Epithelial cell of proximal tubule (primary cell): ENCODE measurements around the gene PDILT. TPM values are rescaled to one million over a fixed set of nuclear protein-coding genes. Genes with fewer than 3 reads are reported as not detected.
"Not testable (repeated sequence)": the region's sequence is repeated elsewhere in the genome, so short reads cannot be mapped to it uniquely, and the experiment has no call there.

ENCODE experiments used
- DNase-seq: peaks from one replicate; pipeline ENCODE4 v3.0.0-alpha.2; 2011; ENCODE audit warnings: low read depth
- H3K4me3 ChIP-seq: 2 replicates; pipeline ENCODE4 v1.5.1; 2011; ENCODE audit warnings: low read depth, mild to moderate bottlenecking, low read length
- total RNA-seq: library from RNA; depleted of rRNA; stranded (reverse); fragments of >200 nt; gene quantifications from 2 replicates; pipeline ENCODE4 v1.2.3, GENCODE V29; 2015
- TF ChIP-seq, protein P1 (sequence below): conservative IDR thresholded peaks from 2 replicates; pipeline ENCODE4 v1.5.1; 2012; ENCODE audit warnings: low read depth, mild to moderate bottlenecking, low read length

Gene PDILT, protein sequence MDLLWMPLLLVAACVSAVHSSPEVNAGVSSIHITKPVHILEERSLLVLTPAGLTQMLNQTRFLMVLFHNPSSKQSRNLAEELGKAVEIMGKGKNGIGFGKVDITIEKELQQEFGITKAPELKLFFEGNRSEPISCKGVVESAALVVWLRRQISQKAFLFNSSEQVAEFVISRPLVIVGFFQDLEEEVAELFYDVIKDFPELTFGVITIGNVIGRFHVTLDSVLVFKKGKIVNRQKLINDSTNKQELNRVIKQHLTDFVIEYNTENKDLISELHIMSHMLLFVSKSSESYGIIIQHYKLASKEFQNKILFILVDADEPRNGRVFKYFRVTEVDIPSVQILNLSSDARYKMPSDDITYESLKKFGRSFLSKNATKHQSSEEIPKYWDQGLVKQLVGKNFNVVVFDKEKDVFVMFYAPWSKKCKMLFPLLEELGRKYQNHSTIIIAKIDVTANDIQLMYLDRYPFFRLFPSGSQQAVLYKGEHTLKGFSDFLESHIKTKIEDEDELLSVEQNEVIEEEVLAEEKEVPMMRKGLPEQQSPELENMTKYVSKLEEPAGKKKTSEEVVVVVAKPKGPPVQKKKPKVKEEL
- total RNA-seq, result not detected in 2 replicates

DNA sequence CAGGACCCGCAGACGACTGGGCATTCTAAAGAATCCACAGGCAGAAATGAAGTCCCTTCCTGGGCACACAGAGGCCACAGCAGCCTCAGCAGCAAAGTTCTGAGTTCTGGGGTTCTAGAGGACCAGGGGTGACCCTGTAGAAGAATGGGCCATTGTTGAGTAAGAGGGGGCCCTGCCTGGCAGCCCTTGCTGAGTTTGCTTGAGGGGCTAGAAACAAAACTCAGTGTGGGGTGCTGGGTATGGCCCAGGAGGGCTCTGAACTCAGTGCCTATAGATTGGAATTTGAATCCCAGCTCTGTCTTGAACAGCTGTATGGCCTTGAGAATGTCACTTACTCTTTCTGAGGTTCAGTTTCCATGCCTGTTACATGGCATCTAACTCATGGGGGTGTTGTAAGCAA is at the start of gene PDILT:
PDILT (minus strand) TSS at position 101 of the 400 bp plus-strand sequence. CDS start 5,437 bp downstream, outside the sequence.
- H3K4me3 ChIP-seq, result no peak within 1 kb of the TSS

DNA sequence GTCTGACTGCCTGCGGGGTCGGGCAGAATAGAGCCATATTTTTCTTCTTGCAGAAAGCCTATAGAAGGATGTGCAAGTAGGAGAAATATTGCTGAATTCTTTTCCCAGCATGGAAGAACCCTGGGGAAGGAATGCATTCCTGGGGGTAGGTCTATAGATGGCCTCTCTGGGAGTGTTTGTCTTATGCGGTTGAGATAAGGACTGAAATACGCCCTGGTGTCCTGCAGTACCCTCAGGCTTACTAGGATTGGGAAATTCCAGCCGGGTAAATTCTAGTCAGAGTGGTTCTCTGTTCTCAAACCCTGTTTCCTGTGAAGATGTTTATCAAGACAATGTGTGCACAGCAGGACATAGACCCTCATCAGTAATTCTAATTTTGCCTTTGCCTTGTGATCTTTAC is 49.1 kb upstream of the PDILT start:
- not testable (repeated sequence) for H3K4me3 ChIP-seq, DNase-seq

More for the DNA sequence above, at the start of gene PDILT:
- TF ChIP-seq, protein P1, sequence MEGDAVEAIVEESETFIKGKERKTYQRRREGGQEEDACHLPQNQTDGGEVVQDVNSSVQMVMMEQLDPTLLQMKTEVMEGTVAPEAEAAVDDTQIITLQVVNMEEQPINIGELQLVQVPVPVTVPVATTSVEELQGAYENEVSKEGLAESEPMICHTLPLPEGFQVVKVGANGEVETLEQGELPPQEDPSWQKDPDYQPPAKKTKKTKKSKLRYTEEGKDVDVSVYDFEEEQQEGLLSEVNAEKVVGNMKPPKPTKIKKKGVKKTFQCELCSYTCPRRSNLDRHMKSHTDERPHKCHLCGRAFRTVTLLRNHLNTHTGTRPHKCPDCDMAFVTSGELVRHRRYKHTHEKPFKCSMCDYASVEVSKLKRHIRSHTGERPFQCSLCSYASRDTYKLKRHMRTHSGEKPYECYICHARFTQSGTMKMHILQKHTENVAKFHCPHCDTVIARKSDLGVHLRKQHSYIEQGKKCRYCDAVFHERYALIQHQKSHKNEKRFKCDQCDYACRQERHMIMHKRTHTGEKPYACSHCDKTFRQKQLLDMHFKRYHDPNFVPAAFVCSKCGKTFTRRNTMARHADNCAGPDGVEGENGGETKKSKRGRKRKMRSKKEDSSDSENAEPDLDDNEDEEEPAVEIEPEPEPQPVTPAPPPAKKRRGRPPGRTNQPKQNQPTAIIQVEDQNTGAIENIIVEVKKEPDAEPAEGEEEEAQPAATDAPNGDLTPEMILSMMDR, result no peak
- DNase-seq, result no peak

DNA sequence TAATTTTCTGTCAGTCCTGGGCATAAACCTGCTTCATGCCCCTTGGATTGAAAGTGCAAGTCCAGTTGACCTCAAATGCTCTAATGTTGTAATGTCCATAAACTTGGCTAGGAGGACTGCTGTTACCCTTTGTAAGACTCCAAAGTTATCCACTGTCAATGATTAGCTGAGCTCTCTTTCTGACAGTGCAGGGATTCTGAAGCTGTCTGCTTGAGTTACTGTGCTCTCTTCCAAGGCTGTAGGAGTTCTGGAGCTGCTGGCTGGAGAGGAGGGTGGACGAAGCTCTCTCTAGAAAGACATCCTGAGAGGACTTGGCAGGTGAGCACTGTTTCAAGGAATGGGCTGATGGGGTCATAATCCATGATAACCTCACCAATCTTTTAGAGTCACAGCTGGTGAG is 46.8 kb upstream of the PDILT start, which contains the start of gene ACSM2A:
ACSM2A (plus strand) TSS at position 158 of the 400 bp plus-strand sequence. CDS start 8,594 bp downstream, outside the sequence.
- not testable (repeated sequence) for DNase-seq
- H3K4me3 ChIP-seq, result peak within 1 kb of the TSS; percentile 33

DNA sequence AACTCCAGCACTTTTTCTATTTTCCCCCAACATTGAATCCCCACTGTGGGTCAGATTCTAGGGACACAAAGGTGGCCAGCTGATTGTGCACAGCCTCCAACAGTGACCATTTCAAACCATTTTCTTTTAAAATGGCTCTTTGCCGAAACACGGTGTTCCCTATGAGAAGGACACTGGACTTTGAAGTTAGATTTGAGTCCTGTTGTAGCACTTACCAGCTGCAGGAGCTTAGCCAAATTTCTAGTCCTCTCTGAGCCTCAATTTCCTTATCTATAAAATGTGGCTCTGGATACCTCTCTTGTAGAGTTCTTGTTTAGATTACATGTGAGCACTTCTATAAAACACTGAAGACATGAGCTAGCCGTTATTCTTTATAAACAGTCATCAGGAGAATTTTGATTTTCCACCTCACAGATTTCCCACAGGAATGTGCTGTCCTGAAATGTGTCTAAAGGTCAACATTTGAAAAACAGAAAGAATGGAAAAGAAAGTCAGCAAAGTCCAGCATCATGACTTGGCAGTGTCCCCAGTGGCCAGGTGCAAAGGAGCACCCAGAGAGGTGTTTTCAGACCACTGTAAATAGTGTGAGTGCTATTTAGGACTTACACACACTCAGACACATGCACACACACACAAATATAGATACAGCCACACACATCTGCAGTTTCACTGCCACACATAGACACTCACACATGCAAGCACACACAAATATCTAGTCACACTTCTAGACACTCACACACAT is 42.3 kb upstream of the PDILT start:
- not testable (repeated sequence) for DNase-seq, H3K4me3 ChIP-seq

DNA sequence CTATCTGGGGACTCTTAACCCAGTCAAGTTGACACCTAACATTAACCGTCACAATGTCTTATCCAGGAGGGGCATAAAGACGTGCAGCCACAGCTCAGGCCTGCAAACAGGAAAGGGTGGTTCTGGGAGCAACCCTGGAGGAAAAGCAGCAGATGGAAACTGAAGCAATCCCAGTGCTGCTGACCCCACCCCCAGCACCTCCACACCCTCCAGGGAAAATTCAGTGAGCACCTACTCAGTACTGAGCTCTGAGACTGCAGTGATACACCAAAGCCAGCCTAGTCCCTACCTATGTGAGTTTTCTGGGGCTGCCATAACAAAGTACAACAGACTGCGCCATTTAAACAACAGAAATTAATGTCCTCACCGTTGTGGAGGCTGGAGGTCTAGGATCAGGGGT is 37.3 kb upstream of the PDILT start:
- DNase-seq, H3K4me3 ChIP-seq: not testable (repeated sequence)

DNA sequence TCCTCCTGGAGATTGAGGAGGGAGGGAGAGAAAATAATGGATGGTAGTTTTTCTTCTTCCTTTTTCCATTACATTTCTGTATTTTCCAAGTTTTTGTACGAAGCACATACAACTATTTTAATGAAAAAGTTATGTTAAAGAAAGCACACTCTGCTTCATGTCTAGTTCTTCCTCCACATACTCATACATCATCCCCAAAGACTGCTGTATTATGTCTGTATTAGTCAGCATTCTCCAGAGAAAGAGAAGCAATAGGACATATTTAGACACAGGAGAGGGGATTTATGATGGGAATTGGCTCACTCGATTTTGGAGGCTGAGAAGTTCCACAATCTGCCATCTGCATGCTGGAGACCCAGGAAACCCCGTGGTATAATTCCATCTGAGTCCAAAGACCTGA is 36.7 kb upstream of the PDILT start:
- DNase-seq, result no peak
- H3K4me3 ChIP-seq, result no peak overlapping the region
- TF ChIP-seq, protein P1, result no peak

DNA sequence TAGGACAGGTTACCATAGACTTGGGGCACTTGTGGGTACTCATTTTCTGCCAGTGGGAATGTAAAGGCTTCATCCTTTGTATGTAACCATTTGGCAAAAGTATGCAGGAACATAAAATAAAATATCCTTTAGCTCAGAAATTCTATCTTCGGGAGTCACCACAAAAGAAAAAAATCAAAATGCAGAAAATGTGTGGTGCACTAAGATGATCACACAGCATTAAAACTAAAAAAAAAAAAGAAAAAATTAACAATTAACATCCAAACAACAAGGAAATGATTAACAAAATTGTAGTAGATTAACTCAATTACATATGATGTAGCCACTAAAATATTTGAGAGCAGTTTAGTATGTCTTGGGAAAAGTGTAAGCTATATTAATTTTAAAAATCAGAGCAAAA is 36.2 kb upstream of the PDILT start:
- DNase-seq, H3K4me3 ChIP-seq: not testable (repeated sequence)

DNA sequence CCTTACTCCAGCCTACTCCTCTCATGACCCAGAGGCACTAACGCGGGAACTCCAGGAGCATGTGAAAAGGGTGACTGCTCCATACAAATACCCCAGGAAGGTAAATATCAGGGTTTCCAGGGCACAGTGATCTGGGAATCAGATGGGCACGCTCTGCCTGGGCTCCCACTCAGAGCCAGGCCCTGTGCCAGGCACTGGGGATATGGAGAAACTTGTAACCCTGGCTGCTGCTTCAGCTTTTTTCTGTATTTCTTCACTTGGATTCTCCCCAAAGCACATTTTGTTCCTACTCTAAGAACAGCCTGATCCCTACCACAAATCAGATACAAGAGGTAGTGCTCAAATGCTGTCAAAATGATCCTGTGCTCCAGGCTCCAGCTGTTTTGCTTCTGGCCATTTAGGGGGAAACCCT is 35.3 kb upstream of the PDILT start:
- DNase-seq, H3K4me3 ChIP-seq: not testable (repeated sequence)

DNA sequence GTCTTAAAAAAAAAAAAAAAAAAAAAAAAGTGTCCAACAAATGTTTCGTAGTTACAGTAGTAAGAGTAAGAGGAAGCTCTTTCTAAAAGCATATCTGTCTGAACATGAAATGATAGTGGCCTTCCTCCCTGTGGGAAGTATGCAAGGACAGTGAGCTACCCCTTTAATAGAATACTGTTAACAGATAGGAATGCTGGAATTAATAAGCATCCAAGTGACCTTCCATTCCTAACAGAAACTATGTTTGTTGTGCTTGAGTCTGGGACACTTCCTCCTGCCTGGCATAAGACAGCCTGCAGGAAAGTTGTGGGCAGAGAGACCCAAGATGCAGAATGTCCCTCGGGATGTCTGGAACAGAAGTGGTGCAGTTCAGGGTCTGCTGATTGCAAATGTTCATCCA is 34.4 kb upstream of the PDILT start:
- DNase-seq, H3K4me3 ChIP-seq: not testable (repeated sequence)

DNA sequence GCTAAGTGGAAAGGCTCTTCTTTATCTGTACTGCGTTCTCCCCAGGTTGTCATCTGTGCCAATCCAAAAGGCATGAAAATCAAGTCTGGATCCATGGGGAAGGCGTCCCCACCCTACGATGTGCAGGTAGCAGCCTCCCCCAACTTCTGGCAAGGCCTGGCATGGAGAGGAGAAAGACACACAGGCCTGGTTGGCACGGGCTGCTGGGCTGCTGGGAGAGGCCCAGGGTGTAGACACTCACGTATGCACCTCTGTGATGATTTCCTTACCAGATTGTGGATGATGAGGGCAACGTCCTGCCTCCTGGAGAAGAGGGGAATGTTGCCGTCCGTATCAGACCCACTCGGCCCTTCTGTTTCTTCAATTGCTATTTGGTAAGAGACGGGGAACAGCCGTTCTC is 26.4 kb upstream of the PDILT start:
- no peak overlapping the region for H3K4me3 ChIP-seq
- DNase-seq, result no peak
- TF ChIP-seq, protein P1, result no peak

DNA sequence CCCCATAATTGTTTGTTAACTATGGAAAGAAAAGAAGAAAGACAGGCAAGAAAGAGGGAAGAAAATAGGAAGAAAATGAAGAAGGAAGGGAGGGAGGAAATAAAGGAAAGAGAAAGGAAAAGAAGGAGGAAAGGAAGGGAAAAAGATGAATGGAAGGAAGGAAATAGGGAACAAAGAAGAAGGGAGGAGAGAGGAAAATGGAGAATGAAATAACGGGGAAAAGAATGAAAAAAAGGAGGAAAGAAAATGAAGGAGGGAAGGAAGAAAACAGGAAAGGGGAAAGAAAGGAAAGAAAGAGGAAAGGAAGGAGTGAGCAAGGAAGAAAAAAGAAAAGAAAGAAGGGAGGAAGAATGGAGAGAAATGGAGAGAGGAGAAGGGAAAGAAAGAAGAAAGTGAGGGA is 25.9 kb upstream of the PDILT start:
- not testable (repeated sequence) for H3K4me3 ChIP-seq, DNase-seq

DNA sequence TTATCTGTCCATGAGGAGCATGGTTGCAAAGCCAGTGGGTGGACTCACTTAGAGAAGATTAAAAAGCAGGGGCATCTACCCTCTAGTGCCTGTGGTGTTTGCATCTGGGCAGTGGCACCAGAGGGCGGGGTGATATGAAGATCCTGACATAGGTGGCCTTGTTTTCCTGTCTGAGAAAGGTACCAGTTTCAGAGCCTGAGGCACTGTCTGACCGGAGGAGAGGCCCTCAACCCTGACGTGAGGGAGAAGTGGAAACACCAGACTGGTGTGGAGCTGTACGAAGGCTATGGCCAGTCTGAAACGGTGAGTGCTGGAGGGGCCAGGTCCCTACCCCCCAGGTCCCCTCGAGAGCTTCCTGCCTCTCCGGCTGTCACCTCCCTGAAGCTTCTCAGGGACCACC is 25.0 kb upstream of the PDILT start:
- not testable (repeated sequence) for DNase-seq

DNA sequence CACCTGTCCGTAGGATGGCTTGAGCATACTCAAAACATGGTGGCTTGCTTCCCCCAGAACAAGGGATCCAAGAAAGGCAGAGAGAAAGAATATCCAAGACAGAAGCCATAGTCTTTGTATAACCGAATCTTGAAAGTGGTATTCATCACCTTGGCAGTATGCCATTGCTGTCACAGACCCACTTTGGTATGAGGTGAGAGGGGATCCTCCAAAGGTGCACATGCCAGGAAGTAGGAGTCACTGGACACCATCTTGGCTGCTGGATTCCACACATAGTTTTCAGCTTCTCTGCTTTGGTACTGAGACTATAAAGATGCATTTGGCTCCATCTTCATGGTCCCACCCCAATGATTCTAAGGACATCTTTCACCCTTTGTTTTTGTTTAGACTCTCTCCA is 22.9 kb upstream of the PDILT start:
- DNase-seq, H3K4me3 ChIP-seq: not testable (repeated sequence)

More for the DNA sequence above, 25.0 kb upstream of the PDILT start:
- not testable (repeated sequence) for H3K4me3 ChIP-seq
